SK-N-SH treated with all-trans-retinoic acid at 6 μM for 48 hours (cell line): Measurements from ENCODE around the gene KIF7.

Source experiments
- CSDC2 ChIP-seq: fragments of 250-450 bp; sonication (Bioruptor Pico); IDR thresholded peaks from 2 replicates; pipeline ENCODE4 v1.5.0; 2020; ENCODE audit warnings: mild to moderate bottlenecking, moderate library complexity
- CSRNP3 ChIP-seq: fragments of 250-450 bp; sonication (Bioruptor Pico); IDR thresholded peaks from 2 replicates; pipeline ENCODE4 v1.5.1; 2021; ENCODE audit warnings: mild to moderate bottlenecking, moderate library complexity
- ESRRG ChIP-seq: fragments of 250-450 bp; sonication (Bioruptor Pico); IDR thresholded peaks from 2 replicates; pipeline ENCODE4 v1.6.1; 2021; ENCODE audit warnings: mild to moderate bottlenecking
- ISL1 ChIP-seq: fragments of 250-450 bp; sonication (Bioruptor Pico); IDR thresholded peaks from 2 replicates; pipeline ENCODE4 v2.1.2; 2022; ENCODE audit warnings: mild to moderate bottlenecking, moderate library complexity
- OSR1 ChIP-seq: fragments of 250-450 bp; sonication (Bioruptor Pico); IDR thresholded peaks from 2 replicates; pipeline ENCODE4 v1.8.0; 2022; ENCODE audit warnings: moderate library complexity, mild to moderate bottlenecking, inconsistent platforms
- PATZ1 ChIP-seq: fragments of 250-450 bp; sonication (Bioruptor Pico); IDR thresholded peaks from 2 replicates; pipeline ENCODE4 v1.8.0; 2020; ENCODE audit warnings: mild to moderate bottlenecking, moderate library complexity, borderline replicate concordance
- PPARA ChIP-seq: fragments of 250-450 bp; sonication (Bioruptor Pico); IDR thresholded peaks from 2 replicates; pipeline ENCODE4 v1.5.0; 2020; ENCODE audit warnings: mild to moderate bottlenecking, borderline replicate concordance
- RARB ChIP-seq: fragments of 250-450 bp; sonication (Bioruptor Pico); IDR thresholded peaks from 2 replicates; pipeline ENCODE4 v1.8.0; 2021; ENCODE audit warnings: mild to moderate bottlenecking, moderate library complexity
- TCF4 ChIP-seq: fragments of 250-450 bp; sonication (Bioruptor Pico); IDR thresholded peaks from 2 replicates; pipeline ENCODE4 v1.8.0; 2021; ENCODE audit warnings: mild to moderate bottlenecking, moderate library complexity, borderline replicate concordance
- TSHZ2 ChIP-seq: fragments of 250-450 bp; sonication (Bioruptor Pico); IDR thresholded peaks from 2 replicates; pipeline ENCODE4 v1.5.0; 2020; ENCODE audit warnings: mild to moderate bottlenecking, moderate library complexity
- ZC3H10 ChIP-seq: fragments of 250-450 bp; sonication (Bioruptor Pico); IDR thresholded peaks from 2 replicates; pipeline ENCODE4 v1.5.1; 2021; ENCODE audit warnings: mild to moderate bottlenecking, moderate library complexity
- ZFP30 ChIP-seq: fragments of 450-650 bp; formaldehyde crosslinking; IDR thresholded peaks from 2 replicates; pipeline ENCODE4 v1.5.0; 2022; ENCODE audit warnings: mild to moderate bottlenecking, moderate library complexity
- ZNF8 ChIP-seq: fragments of 450-650 bp; formaldehyde crosslinking; IDR thresholded peaks from 2 replicates; pipeline ENCODE4 v1.5.0; 2020; ENCODE audit warnings: mild to moderate bottlenecking, moderate library complexity
- TF ChIP-seq, protein P1 (sequence below): fragments of 250-450 bp; sonication (Bioruptor Pico); IDR thresholded peaks from 2 replicates; pipeline ENCODE4 v1.5.1; 2020; ENCODE audit warnings: low read depth, mild to moderate bottlenecking, moderate library complexity

- TF ChIP-seq ZC3H10 (CRISPR knock-in tag): no peak
- TF ChIP-seq ZNF8 (CRISPR knock-in tag): no peak
- no peak for TF ChIP-seq ISL1 (CRISPR knock-in tag)
- no peak for TF ChIP-seq ZFP30
- no peak for TF ChIP-seq OSR1
- no peak for TF ChIP-seq PATZ1 (CRISPR knock-in tag)
- no peak for TF ChIP-seq RARB (CRISPR knock-in tag)
- no peak for TF ChIP-seq TSHZ2 (CRISPR knock-in tag)
- TF ChIP-seq CSDC2 (CRISPR knock-in tag): no peak
- TF ChIP-seq ESRRG (CRISPR knock-in tag): no peak
- TF ChIP-seq, protein P1, sequence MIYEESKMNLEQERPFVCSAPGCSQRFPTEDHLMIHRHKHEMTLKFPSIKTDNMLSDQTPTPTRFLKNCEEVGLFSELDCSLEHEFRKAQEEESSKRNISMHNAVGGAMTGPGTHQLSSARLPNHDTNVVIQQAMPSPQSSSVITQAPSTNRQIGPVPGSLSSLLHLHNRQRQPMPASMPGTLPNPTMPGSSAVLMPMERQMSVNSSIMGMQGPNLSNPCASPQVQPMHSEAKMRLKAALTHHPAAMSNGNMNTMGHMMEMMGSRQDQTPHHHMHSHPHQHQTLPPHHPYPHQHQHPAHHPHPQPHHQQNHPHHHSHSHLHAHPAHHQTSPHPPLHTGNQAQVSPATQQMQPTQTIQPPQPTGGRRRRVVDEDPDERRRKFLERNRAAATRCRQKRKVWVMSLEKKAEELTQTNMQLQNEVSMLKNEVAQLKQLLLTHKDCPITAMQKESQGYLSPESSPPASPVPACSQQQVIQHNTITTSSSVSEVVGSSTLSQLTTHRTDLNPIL: no peak
- TF ChIP-seq CSRNP3 (CRISPR knock-in tag): no peak
- TF ChIP-seq PPARA (CRISPR knock-in tag): no peak
- no peak for TF ChIP-seq TCF4 (CRISPR knock-in tag)
These were observed 5.6 kb downstream of the KIF7 start for GRCh38 chr15:89649716-89650115.
